SK-N-SH (cell line): ENCODE data around the gene L1TD1. TPM values are rescaled to one million over a fixed set of nuclear protein-coding genes. Genes with fewer than 3 reads are reported as not detected.
"Not testable (repeated sequence)": the region's sequence is repeated elsewhere in the genome, so short reads cannot be mapped to it uniquely, and the experiment has no call there.

Experiments used
- CTCF ChIA-PET: fragments of 300-600, 350-600 bp; formaldehyde crosslinking; extraction: SDS; loops from one replicate; lab custom pipeline; 2021; lab: Yijun Ruan, JAX
- POLR2A ChIA-PET: fragments of 350-600 bp; sonication (Branson Sonifier 250); formaldehyde crosslinking; extraction: SDS; loops from one replicate; lab custom pipeline; 2020; ENCODE audit warnings: antibody characterized with exemption, inconsistent platforms; lab: Yijun Ruan, JAX
- DNase-seq: peaks from one replicate; pipeline ENCODE4 v3.0.0; 2012
- H2AFZ ChIP-seq: fragments of 200-600 bp; sonication (generic); 2 replicates; pipeline ENCODE4 v1.8.1; 2016; ENCODE audit warnings: antibody characterized with exemption, mild to moderate bottlenecking, low read depth
- H3F3A ChIP-seq: fragments of 200-600 bp; sonication (generic); replicated peaks from 2 replicates; pipeline ENCODE3; 2016; ENCODE audit warnings: antibody characterized with exemption, mild to moderate bottlenecking; ENCODE audit not compliant: insufficient read depth
- H3K27ac ChIP-seq, 2 experiments: fragments of 200-500 bp in 1 of 2; fragments of 200-600 bp in 1 of 2; sonication (Bioruptor generic) in 1 of 2; sonication (generic), shearing (Covaris generic) in 1 of 2; 2 replicates each; pipeline versions ENCODE4 v1.5.1 to v1.6.1; 2014 to 2016; ENCODE audit warnings: low read depth in 2 of 2, inconsistent platforms in 1 of 2, low read length in 1 of 2, mild to moderate bottlenecking in 1 of 2, mixed read lengths in 1 of 2
- H3K27me3 ChIP-seq: fragments of 200-600 bp; sonication (generic), shearing (Covaris generic); 2 replicates; pipeline ENCODE4 v1.6.1; 2016; ENCODE audit warnings: mixed run types; ENCODE audit not compliant: insufficient read depth
- H3K36me3 ChIP-seq, 2 experiments: fragments of 200-500 bp in 1 of 2; fragments of 200-600 bp in 1 of 2; sonication (Bioruptor generic) in 1 of 2; sonication (generic) in 1 of 2; replicated peaks in 1 of 2; 2 replicates each; pipeline versions ENCODE3 to v1.5.1; 2014 to 2016; ENCODE audit warnings: low read length in 1 of 2, mild to moderate bottlenecking in 1 of 2; ENCODE audit not compliant: insufficient read depth in 2 of 2, control insufficient read depth in 1 of 2
- H3K4me1 ChIP-seq, 2 experiments: fragments of 200-500 bp in 1 of 2; fragments of 200-600 bp in 1 of 2; sonication (Bioruptor generic) in 1 of 2; sonication (generic), shearing (Covaris generic) in 1 of 2; 2 replicates each; pipeline versions ENCODE4 v1.5.1 to v1.6.1; 2014 to 2016; ENCODE audit warnings: low read depth in 1 of 2, low read length in 1 of 2, mixed run types in 1 of 2; ENCODE audit not compliant: insufficient read depth in 2 of 2, control insufficient read depth in 1 of 2
- H3K4me2 ChIP-seq: fragments of 200-600 bp; sonication (generic), shearing (Covaris generic); 2 replicates; pipeline ENCODE4 v1.6.1; 2017; ENCODE audit warnings: mixed run types
- H3K4me3 ChIP-seq, 2 experiments: fragments of 200-500 bp in 1 of 2; fragments of 200-600 bp in 1 of 2; sonication (Bioruptor generic) in 1 of 2; sonication (generic), shearing (Covaris generic) in 1 of 2; 2 replicates each; pipeline versions ENCODE4 v1.5.1 to v1.8.1; 2014 to 2016; ENCODE audit warnings: low read depth in 2 of 2, inconsistent platforms in 1 of 2, low read length in 1 of 2, mild to moderate bottlenecking in 1 of 2, mixed read lengths in 1 of 2, moderate library complexity in 1 of 2
- H3K79me2 ChIP-seq: fragments of 200-600 bp; sonication (generic); 2 replicates; pipeline ENCODE4 v1.8.1; 2017; ENCODE audit warnings: mild to moderate bottlenecking; ENCODE audit not compliant: insufficient read depth
- H3K9ac ChIP-seq: fragments of 200-600 bp; sonication (generic); 2 replicates; pipeline ENCODE4 v1.6.1; 2017; ENCODE audit warnings: mixed run types
- H3K9me2 ChIP-seq: fragments of 200-600 bp; sonication (generic); 2 replicates; pipeline ENCODE4 v1.6.1; 2017; ENCODE audit warnings: mixed run types
- H3K9me3 ChIP-seq: fragments of 200-600 bp; sonication (generic); 2 replicates; pipeline ENCODE4 v1.6.1; 2017; ENCODE audit warnings: mixed run types, mild to moderate bottlenecking, moderate library complexity
- H4K20me1 ChIP-seq: fragments of 200-600 bp; sonication (generic); 2 replicates; pipeline ENCODE4 v1.6.1; 2017; ENCODE audit warnings: mild to moderate bottlenecking, mixed run types; ENCODE audit not compliant: insufficient read depth
- CHD2 ChIP-seq: fragments of 150-350 bp; IDR thresholded peaks from 2 replicates; pipeline ENCODE4 v1.6.1; 2018; ENCODE audit warnings: low read length; ENCODE audit not compliant: partially characterized antibody
- ELF1 ChIP-seq: IDR thresholded peaks from 2 replicates; pipeline ENCODE4 v1.4.0; 2012
- EP300 ChIP-seq, 2 experiments: IDR thresholded peaks; 2 replicates each; pipeline versions ENCODE4 v1.4.0 to v1.6.1; 2012; ENCODE audit warnings: borderline replicate concordance in 1 of 2, low read depth in 1 of 2, low read length in 1 of 2
- EZH2phosphoT487 ChIP-seq: fragments of 200-600 bp; sonication (generic); IDR thresholded peaks from 2 replicates; pipeline ENCODE4 v1.6.1; 2017; ENCODE audit warnings: low read depth, mixed run types, mild to moderate bottlenecking, antibody characterized with exemption, moderate library complexity, borderline replicate concordance
- FOXM1 ChIP-seq: IDR thresholded peaks from 2 replicates; pipeline ENCODE4 v1.4.0; 2012; ENCODE audit warnings: low read depth, mild to moderate bottlenecking
- GABPA ChIP-seq: IDR thresholded peaks from 2 replicates; pipeline ENCODE4 v1.4.0; 2012; ENCODE audit warnings: low read depth, mild to moderate bottlenecking
- JUND ChIP-seq: IDR thresholded peaks from 2 replicates; pipeline ENCODE4 v1.4.0; 2012
- MXI1 ChIP-seq: IDR thresholded peaks from 2 replicates; pipeline ENCODE4 v1.6.1; 2012; ENCODE audit warnings: mild to moderate bottlenecking, low read depth, low read length, improper control_type of control experiment
- NFIC ChIP-seq: IDR thresholded peaks from 2 replicates; pipeline ENCODE4 v1.4.0; 2012; ENCODE audit warnings: borderline replicate concordance
- NRF1 ChIP-seq: IDR thresholded peaks from 2 replicates; pipeline ENCODE4 v1.6.1; 2012; ENCODE audit warnings: low read depth, mild to moderate bottlenecking, low read length
- RAD21 ChIP-seq: IDR thresholded peaks from 2 replicates; pipeline ENCODE4 v1.6.1; 2012; ENCODE audit warnings: mild to moderate bottlenecking, low read length
- RFX5 ChIP-seq: IDR thresholded peaks from 2 replicates; pipeline ENCODE4 v1.6.1; 2012; ENCODE audit warnings: mild to moderate bottlenecking, improper control_type of control experiment, low read length
- SIN3A ChIP-seq: IDR thresholded peaks from 2 replicates; pipeline ENCODE4 v1.6.1; 2012; ENCODE audit warnings: low read depth, mild to moderate bottlenecking, low read length, moderate library complexity, borderline replicate concordance
- SMC3 ChIP-seq: IDR thresholded peaks from 2 replicates; pipeline ENCODE4 v1.6.1; 2012; ENCODE audit warnings: low read depth, low read length, improper control_type of control experiment
- TAF1 ChIP-seq: IDR thresholded peaks from 2 replicates; pipeline ENCODE4 v1.6.1; 2012; ENCODE audit warnings: low read depth, mild to moderate bottlenecking, low read length, moderate library complexity, borderline replicate concordance
- TCF12 ChIP-seq: IDR thresholded peaks from 2 replicates; pipeline ENCODE4 v1.4.0; 2012
- TEAD4 ChIP-seq: IDR thresholded peaks from 2 replicates; pipeline ENCODE4 v1.4.0; 2012; ENCODE audit warnings: mild to moderate bottlenecking, borderline replicate concordance; ENCODE audit not compliant: insufficient read depth
- YY1 ChIP-seq: IDR thresholded peaks from 2 replicates; pipeline ENCODE4 v1.4.0; 2012; ENCODE audit warnings: low read depth, mild to moderate bottlenecking
- WGBS: methylation state at CpG from one replicate; pipeline ENCODE4 v1.1.6; 2017; ENCODE audit warnings: low lambda C conversion rate; 5-methylcytosine and 5-hydroxymethylcytosine counted together
- polyA plus RNA-seq, 3 experiments: library from polyadenylated mRNA; depleted of rRNA; stranded (reverse); fragments of >200 nt; gene quantifications; 2 replicates each; pipeline ENCODE4 v1.2.3, GENCODE V29; 2012
- TF ChIP-seq, protein P1 (sequence below): IDR thresholded peaks from 2 replicates; pipeline ENCODE4; 2012

Gene L1TD1
- polyA plus RNA-seq, 1 of the 3 experiments (the other 2 are of a cell fraction): not detected

DNA sequence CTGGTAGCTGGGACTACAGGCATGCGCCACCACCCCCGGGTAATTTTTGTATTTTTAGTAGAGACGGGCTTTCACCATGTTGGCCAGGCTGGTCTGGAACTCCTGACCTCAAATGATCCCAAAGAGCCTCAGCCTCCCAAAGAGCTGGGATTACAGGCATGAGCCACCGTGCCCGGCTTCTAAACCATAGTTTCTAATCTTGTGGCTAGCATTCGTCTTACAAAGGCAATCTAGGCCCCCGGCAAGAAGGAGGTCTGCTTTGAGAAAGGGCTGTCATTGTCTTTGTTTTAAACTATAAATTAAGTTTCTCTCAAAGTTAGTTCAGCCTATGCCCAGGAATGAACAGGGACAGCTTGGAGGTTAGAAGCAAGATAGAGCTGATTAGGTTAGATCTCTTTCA lies 10.3 kb upstream of the L1TD1 start:
- H3K79me2 ChIP-seq: no peaks in the 10 kb centered on the region
- no peak overlapping the region for H3K4me2 ChIP-seq
- ChIA-PET CTCF (interaction anchor here (1.0 to 3.0 kb wide), 4 partner anchors 9 to 223 kb away, joined by 4 to 21 read pairs (median 5); no protein-coding TSS in a partner anchor), POLR2A (interaction anchor here (0.7 kb wide), 1 partner anchor 198 kb away, joined by 3 read pairs; no protein-coding TSS in a partner anchor)
- H3K27me3 ChIP-seq: no peaks in the 10 kb centered on the region
- H3K9me2 ChIP-seq: no peaks in the 10 kb centered on the region
- H3K4me3 ChIP-seq: no peak overlapping the region
- no peaks in the 10 kb centered on the region for H3K9me3 ChIP-seq
- no peak overlapping the region for H3K9ac ChIP-seq
- no peaks in the 10 kb centered on the region; a peak in 2 of 4 replicates for H3K4me1 ChIP-seq
- H3F3A ChIP-seq: no peaks in the 10 kb centered on the region
- DNase-seq: no peak
- no peak overlapping the region for H3K27ac ChIP-seq
- no peak for TF ChIP-seq FOXM1
- no peak for TF ChIP-seq TAF1
- TF ChIP-seq CHD2: no peak
- no peak for TF ChIP-seq TCF12
- TF ChIP-seq JUND: no peak
- no peak for TF ChIP-seq TEAD4
- no peak for TF ChIP-seq GABPA
- TF ChIP-seq ELF1: no peak
- TF ChIP-seq EP300 (IDR thresholded peaks at IDR 0.05; ENCODE audit: borderline replicate concordance in 1 of 2, low read depth in 1 of 2, low read length in 1 of 2): no peak
- TF ChIP-seq MXI1: no peak
- TF ChIP-seq SIN3A: no peak
- TF ChIP-seq, protein P1, sequence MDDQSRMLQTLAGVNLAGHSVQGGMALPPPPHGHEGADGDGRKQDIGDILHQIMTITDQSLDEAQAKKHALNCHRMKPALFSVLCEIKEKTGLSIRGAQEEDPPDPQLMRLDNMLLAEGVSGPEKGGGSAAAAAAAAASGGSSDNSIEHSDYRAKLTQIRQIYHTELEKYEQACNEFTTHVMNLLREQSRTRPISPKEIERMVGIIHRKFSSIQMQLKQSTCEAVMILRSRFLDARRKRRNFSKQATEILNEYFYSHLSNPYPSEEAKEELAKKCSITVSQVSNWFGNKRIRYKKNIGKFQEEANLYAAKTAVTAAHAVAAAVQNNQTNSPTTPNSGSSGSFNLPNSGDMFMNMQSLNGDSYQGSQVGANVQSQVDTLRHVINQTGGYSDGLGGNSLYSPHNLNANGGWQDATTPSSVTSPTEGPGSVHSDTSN: no peak
- TF ChIP-seq RAD21: no peak
- TF ChIP-seq NRF1: no peak
- no peak for TF ChIP-seq RFX5
- no peak for TF ChIP-seq SMC3
- TF ChIP-seq EZH2phosphoT487: no peak
- TF ChIP-seq YY1: no peak
- TF ChIP-seq NFIC: no peak
- no peaks in the 10 kb centered on the region for H4K20me1 ChIP-seq
- no peak overlapping the region for H2AFZ ChIP-seq
- no peaks in the 10 kb centered on the region for H3K36me3 ChIP-seq
- WGBS: 72% methylated on average over 7 of the region's 7 CpGs

DNA sequence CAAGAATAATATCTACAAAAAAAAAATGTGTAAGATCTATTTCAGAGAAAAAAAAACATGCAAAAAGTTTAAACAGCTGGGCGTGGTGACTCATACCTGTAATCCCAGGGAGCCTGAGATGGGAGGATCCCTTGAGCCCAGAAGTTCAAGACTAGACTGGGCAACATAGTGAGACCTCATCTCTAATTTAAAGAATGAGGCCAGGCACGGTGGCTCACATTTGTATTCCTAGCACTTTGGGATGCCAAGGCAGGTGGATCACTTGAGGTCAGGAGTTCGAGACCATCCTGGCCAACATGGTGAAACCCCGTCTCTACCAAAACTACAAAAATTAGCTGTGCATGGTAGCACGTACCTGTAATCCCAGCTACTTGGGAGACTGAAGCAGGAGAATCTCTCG lies 9.4 kb upstream of the L1TD1 start:
- H4K20me1 ChIP-seq, H3K36me3 ChIP-seq, H3F3A ChIP-seq, H3K4me2 ChIP-seq, H3K27me3 ChIP-seq, H3K4me1 ChIP-seq, H3K79me2 ChIP-seq, DNase-seq, H3K9ac ChIP-seq, H2AFZ ChIP-seq, H3K9me2 ChIP-seq, H3K27ac ChIP-seq, H3K4me3 ChIP-seq, POLR2A ChIA-PET, H3K9me3 ChIP-seq: not testable (repeated sequence)
- CTCF ChIA-PET: interaction anchor here (2.3 to 3.0 kb wide), 2 partner anchors 10 to 222 kb away, joined by 5 to 21 read pairs; no protein-coding TSS in a partner anchor
- WGBS: 62% methylated on average over 6 of the region's 6 CpGs
